OCI-M2 (cell line): ENCODE data around the gene TCEA3.

Experiments
- DNase-seq: peaks from one replicate; lab custom pipeline; 2025; ENCODE audit not compliant: unreplicated experiment; lab: John Stamatoyannopoulos, UW

Gene TCEA3

DNA sequence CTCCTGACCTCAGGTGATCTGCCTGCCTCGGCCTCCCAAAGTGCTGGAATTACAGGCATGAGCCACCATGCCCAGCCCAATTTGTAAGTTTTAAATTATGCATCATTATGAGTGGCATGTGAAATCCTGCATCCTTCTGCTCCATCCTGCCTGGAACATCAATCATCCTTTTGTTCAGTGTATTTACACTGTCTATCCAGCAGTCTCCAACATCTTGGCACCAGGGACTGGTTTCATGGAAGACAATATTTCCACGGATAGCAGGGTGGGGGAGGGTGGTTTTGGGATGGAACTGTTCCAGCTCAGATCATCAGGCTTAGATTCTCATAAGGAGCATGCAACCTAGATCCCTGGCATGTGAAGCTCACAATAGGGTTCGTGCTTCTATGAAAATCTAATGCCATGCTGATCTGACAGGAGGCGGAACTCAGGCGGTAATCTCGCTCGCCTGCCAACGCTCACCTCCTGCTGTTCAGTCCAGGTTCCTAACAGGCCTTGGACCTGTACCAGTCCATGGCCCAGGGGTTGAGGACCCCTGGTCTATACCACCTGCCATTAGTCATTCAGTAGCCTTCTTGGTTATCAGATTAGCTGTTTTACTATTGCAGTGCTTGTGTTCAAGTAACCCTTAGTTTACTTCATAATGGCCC is 22.2 kb upstream of the TCEA3 start:
- DNase-seq: no peak

DNA sequence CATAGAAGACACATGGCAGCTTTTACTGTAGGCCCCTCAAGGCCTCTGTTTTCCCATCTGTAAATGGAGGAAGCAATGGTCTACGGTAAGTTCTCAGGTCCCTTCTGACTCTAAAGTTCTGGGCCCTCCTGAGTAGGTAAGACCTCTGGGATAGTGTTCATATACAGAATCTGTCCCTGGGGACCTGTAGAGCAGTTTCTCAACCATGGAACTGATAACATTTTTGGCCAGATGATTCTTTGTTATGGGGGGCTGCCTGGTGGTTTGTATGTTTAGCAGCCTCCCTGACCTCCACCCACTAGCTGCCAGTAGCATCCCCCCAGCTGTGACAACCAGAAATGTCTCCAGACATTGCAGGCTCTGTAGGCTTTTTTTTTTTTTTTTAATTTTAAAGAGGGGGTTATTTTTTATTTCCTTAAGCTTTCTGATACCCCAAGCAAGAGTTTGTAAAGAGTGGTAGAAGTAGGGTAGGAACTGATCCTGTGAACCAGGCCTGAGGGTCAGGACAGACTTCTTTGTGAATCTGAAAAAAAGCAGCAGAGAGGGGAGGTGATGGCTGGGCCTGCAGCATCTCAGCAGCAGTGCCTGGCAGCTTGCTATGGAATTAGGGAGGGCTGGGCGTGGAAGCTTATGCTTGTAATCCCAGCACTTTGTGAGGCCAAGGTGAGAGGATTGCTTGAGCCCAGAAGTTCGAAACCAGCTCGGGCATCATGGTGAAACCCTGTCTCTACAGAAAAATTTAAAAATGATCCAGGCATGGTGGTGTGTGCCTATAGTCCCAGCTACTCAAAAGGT is 20.2 kb upstream of the TCEA3 start:
- no peak for DNase-seq

- DNase-seq: no peak
These were observed 19.6 kb upstream of the TCEA3 start for GRCh38 chr1:23444104-23444533.

DNA sequence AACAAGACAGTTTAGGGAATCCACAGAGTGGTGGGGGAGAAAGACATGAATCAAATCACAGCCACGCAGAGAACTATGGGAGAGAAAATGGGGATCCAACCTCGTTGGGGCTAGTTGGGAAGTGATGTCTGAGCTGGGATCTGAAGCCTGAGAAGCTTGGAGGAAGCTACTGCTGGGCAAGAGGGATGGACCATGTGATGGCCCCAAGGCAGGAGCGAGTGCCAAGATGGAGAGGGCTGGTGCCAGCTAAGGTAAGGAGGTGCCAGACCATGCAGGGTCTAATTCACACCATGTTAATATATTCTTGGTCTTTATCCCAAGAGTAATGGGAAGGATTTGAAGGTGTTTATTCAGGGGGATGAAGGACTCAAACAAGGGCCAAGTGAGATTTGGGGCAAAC is 18.2 kb upstream of the TCEA3 start:
- DNase-seq: no peak

- DNase-seq: no peak
These were observed 17.0 kb upstream of the TCEA3 start for GRCh38 chr1:23441446-23442148.

DNA sequence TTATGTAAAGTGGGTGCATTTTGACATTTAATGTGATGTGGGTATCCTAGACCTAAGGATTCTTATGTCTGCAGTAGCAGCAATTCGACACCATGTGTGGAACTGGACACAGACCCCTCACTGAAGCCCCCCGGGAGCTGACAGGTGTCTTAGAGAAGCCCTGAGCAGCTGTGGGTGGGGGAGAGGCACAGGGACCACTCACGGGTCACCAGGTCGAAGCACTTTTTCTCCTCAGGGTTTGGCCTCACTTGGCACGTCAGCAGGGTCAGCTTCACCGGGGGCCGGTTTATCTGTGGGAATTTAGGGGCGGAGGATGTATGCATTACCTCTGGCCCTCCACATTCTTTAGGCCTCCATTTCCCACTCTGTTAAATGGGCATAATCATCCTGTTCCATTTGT is 14.0 kb upstream of the TCEA3 start:
- DNase-seq: no peak

GRCh38 chr1:23437355-23437664 is 12.8 kb upstream of the TCEA3 start:
- no peak for DNase-seq

DNA sequence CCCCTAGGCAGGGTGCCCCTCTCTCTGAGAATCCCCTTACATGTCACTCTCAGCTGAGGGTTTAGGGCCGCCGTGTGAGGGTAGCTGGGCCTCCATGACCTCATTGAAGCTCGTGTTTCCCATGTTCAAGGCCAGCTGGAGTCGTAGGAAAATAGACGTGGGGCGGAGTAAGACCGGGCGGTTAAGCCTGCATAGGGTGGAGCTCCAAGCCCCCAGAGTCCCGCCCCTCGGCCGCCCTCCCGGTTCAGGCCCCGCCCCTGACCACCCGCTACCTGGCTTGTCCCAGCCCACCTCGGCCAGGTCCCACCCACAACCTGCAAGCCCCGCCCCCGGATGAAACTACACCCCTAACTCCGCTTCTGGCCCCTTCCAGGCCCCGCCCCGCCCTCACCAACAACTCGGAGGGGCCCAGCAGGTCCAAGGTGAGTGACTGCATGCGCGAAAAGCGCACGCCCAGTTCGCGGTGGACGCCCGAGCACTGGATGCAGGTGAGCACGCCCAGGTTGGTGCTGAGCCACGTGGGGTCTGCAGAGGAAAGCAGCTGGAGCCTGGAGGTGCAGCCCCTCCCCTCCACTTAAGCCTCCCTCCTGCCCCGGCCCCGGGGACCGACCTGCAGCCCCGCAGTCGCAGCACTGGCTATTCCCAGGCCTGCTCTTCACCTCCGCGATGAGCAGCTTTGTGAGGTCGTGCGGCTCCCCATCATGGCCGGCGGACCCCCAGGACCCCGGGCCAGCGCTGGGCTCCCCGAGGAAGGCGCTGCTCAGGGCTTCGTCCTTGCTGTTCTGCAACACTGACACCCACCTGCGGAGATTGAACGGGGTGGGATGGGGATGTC is 12.2 kb upstream of the TCEA3 start:
- no peak for DNase-seq

- DNase-seq: no peak
These were observed 9.8 kb upstream of the TCEA3 start for GRCh38 chr1:23434260-23434775.

- no peak for DNase-seq
These were observed 8.6 kb upstream of the TCEA3 start for GRCh38 chr1:23433122-23433521.

- no peak for DNase-seq
These were observed 6.9 kb upstream of the TCEA3 start for GRCh38 chr1:23431431-23431830.

DNA sequence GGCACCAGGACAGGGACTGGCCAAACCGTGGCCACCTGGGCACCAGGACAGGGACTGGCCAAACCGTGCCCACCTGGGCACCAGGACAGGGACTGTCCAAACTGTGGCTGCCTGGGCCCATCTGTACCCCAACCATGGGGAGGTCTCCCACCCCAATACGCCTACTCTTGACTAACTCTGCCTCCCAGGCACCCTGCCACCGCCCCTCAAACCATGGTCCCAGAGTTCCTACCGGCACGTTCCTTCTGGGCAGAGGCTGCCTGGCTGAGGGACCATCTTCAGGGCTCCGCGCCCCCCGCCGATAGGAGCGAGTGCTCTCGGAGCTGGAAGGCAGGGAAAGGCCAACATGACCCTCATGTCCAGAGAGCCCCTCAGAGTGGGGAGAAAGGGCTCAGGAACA is 6.3 kb upstream of the TCEA3 start:
- no peak for DNase-seq

DNA sequence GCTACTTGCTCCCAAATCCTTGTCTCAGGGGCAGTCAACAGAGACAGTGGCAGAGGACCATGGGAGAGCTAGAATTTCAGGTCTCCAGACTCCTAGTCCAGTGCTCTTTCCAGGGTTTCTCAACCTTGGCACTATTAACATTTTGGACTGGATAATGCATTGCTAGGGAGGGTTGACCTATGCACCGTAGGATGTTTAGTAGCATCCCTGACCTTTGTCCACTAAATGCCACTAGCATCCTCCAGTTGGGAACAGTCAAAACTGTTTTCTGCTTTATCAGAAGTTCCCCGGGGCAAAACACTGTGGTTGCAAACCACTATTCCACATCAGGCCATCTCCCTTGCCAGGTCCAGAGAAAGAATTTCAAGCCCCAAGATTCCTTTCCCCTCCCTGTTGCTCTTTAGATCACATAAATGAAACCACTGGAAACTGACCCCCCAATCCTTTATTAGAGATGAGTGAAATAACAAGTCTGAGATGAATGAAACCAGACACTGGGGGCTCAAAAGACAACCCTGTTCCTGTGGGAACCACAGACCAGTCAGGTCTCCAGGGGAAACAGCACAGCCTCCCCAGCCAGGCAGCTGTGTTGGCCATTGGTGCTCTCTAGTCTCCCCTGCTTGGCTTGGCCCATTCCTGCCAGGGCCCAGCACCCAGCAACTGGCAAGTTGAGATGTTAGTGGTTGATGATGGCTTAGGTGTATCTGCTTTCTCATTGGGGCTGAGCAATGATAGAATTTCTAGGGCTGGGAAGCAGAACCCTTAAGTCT is 3.8 kb upstream of the TCEA3 start:
- no peak for DNase-seq

DNA sequence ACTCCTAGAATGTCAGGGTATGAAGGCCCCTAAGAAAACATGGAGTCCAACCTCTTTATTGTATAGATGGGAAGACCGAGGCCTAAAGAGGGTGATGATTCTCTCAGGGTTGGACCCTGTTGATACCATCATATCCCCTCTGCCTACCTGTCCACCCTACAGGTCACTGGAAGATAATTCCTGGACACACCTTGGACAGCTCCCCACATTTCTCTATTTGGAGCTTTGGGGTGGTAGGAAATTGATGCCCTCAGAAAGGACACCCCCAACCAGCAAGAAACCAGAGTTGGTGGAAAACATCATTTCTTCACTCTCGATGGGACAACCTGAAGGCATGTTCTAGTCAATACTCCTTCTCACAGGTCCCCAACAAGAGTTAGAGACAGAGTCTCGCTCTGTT is 3.0 kb upstream of the TCEA3 start:
- no peak for DNase-seq

DNA sequence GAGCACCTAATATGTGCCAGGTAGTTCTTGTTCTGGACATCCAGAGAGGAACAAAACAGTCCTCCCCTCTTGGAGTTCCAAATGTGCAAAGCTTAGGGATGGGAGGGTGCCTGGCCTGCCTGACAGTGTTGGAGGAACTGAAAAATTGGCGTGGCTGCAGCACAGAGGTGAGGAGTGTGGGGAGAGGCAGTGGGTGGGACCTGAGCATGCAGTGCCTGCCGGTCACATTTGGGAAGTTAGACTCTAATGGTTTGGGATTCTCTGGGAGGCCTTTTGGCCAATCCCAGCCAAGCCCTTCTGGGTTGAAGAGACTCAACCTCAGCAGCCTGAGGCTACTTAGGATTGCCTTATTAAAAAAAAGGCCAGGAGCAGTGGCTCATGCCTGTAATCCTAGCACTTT is 2.3 kb upstream of the TCEA3 start:
- DNase-seq: no peak

- no peak for DNase-seq
These were observed 596 bp upstream of the TCEA3 start for GRCh38 chr1:23425193-23425494.

DNA sequence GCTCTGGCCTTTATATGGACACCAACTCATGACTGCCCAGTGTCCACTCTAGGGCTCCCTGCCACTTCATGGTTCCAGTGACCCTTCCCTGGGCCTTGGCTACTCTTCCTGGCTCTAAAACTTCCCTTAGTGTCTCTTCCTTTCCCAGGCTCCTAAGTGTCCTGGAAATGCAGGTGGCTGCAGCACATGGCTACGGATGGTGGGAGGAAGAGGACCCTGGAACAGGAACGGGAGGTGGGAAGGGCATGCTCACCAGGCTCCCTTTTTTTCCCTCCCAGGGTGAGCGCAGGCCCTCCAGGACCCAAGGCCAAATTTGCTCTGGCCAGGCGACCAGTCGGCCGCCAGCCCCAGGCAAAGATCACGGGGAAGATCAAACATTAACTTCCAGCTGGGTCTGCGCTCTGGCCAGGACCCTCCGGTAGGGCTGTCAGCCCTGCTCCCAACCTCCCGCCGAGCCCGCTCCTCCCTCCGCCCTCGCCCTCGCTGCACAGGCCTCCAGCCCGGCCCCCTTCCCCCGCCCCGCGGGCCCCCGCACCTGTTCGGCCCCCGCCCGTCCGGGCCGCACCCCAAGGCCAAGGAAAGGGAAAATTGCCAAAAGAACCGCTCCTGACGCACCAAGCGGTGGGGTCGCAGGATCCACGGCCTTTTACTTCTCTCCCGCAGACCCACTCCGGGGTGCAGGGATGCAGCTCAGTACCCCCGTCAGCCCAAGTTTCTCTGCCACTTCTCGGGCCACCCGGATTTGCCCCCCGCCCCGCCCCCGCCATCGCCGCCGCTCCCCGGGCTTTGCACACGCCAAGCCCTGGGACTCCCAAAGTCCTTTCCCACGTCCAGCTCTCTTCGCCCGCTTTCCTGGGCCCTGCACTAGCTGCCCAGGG is 894 bp downstream of the TCEA3 start:
- no peak for DNase-seq

DNA sequence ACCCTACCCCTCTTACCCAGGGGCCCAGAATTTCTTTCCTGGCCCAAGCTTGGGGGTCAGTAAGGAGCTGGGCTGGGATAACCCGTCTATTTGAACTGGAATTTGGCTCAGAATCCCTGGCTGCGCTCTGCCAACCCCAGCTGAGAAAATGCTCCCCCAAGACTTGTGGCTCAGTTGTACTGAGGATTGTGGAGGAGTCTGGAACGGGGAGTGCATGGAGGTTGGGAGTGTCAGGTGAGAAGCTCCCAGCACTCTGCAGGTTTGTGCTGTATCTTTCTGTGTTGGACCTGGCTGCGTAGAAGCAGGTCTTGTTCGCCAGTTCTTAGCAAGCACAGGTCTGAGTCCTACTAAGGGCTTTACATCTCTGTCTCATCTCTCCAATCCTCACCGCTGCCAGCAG is 1.6 kb downstream of the TCEA3 start:
- DNase-seq: no peak

DNA sequence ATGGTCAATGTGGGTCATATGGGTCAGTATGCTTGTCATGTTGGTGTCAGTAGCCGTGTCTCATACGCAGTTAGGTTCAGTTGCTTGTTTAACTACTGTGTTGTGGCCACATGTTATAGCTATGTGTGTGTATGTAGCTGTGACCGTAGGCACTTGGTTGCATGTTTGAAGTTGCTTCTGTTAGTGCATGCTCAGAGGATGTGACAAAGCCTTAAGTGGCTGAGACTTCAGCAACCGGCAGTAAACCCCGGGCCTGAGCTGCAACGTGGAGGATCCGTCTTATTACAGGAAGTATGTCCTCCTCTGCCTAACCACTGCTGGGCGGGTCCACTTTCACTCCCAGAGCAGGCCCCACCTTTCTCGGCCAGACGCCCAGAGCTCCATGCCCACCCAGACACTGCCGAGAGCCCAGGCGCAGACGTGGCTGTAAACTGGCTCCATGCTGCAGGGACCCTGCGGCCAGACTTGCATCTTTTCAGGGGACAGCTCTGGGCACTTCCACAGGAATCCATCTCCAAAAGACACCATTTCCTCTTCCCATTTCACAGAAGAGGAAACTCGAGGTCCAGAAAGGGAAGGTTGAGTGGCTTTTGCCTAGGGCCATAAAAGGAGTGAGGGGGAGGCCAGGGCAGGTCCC is 2.2 kb downstream of the TCEA3 start:
- DNase-seq: no peak
